Vagina (tissue), 2 donors: ENCODE data around the gene DOK7.

Source experiments
- CTCF ChIP-seq, 3 experiments: fragments of 450-650 bp in 2 of 3; fragments of 200-600 bp in 1 of 3; sonication (generic) in 1 of 3; IDR thresholded peaks; one replicate each; pipeline ENCODE4 v1.5.1; 2017 to 2019; ENCODE audit warnings: antibody characterized with exemption in 3 of 3, mild to moderate bottlenecking in 2 of 3, moderate library complexity in 2 of 3
- POLR2A ChIP-seq, 2 donors: fragments of 450-650 bp; IDR thresholded peaks; one replicate each; pipeline ENCODE4 v1.6.1; 2017; ENCODE audit warnings: antibody characterized with exemption in 2 of 2, mild to moderate bottlenecking in 2 of 2, moderate library complexity in 2 of 2

GRCh38 chr4:3442460-3442958 is 20.6 kb upstream of the DOK7 start:
- TF ChIP-seq POLR2A (IDR thresholded peaks at IDR 0.05) = no peak
- TF ChIP-seq CTCF (IDR thresholded peaks at IDR 0.05) = no peak
